Astrocyte (in vitro differentiated cells and primary cell): ENCODE results near the gene SAMD7.

Source experiments
- CTCF ChIP-seq: IDR thresholded peaks from 2 replicates; pipeline ENCODE4 v1.5.1; 2011; ENCODE audit warnings: low read depth, mild to moderate bottlenecking, inconsistent platforms, low read length, moderate library complexity; ENCODE audit not compliant: insufficient read depth
- EZH2 ChIP-seq: IDR thresholded peaks from 2 replicates; pipeline ENCODE4 v1.6.1; 2012; ENCODE audit warnings: mild to moderate bottlenecking, low read length, inconsistent platforms; ENCODE audit not compliant: insufficient read depth

GRCh38 chr3:169955406-169955805, 44.0 kb downstream of the SAMD7 start:
- TF ChIP-seq CTCF (no peak), EZH2 (no peak)
